ENCODE data around the gene RRP1.
"Not testable (repeated sequence)": the region's sequence is repeated elsewhere in the genome, so short reads cannot be mapped to it uniquely, and the experiment has no call there.

Gene RRP1

DNA sequence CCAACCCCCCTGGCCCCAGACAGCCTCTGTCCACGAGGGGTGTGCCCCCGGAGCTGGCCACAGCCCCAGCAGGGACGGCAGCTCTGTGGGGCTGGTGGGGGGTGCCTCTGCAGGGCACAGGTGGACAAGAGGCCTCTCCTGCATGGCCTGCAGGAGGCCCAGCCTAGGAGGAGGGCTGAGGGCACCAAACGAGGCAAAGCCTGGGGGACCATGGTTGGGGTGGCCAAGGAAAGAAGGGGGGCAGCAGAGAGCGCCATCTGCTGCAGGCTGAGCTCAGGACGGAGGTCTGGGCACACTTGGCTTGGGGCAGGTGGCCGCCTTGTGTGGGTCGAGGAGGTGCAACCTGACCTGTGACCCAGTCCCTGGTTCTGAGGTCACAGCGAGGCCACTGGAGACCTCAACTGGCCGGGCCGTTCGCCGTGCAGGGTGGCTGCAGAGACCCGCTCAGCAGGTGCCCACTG is 27.3 kb downstream of the RRP1 start:
- no peak for TF ChIP-seq ZFX (IDR thresholded peaks at IDR 0.05)
- TF ChIP-seq, protein P1, sequence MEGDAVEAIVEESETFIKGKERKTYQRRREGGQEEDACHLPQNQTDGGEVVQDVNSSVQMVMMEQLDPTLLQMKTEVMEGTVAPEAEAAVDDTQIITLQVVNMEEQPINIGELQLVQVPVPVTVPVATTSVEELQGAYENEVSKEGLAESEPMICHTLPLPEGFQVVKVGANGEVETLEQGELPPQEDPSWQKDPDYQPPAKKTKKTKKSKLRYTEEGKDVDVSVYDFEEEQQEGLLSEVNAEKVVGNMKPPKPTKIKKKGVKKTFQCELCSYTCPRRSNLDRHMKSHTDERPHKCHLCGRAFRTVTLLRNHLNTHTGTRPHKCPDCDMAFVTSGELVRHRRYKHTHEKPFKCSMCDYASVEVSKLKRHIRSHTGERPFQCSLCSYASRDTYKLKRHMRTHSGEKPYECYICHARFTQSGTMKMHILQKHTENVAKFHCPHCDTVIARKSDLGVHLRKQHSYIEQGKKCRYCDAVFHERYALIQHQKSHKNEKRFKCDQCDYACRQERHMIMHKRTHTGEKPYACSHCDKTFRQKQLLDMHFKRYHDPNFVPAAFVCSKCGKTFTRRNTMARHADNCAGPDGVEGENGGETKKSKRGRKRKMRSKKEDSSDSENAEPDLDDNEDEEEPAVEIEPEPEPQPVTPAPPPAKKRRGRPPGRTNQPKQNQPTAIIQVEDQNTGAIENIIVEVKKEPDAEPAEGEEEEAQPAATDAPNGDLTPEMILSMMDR (conservative IDR thresholded peaks at IDR 0.05) = no peak
- no peak overlapping the region for H3K27ac ChIP-seq

DNA sequence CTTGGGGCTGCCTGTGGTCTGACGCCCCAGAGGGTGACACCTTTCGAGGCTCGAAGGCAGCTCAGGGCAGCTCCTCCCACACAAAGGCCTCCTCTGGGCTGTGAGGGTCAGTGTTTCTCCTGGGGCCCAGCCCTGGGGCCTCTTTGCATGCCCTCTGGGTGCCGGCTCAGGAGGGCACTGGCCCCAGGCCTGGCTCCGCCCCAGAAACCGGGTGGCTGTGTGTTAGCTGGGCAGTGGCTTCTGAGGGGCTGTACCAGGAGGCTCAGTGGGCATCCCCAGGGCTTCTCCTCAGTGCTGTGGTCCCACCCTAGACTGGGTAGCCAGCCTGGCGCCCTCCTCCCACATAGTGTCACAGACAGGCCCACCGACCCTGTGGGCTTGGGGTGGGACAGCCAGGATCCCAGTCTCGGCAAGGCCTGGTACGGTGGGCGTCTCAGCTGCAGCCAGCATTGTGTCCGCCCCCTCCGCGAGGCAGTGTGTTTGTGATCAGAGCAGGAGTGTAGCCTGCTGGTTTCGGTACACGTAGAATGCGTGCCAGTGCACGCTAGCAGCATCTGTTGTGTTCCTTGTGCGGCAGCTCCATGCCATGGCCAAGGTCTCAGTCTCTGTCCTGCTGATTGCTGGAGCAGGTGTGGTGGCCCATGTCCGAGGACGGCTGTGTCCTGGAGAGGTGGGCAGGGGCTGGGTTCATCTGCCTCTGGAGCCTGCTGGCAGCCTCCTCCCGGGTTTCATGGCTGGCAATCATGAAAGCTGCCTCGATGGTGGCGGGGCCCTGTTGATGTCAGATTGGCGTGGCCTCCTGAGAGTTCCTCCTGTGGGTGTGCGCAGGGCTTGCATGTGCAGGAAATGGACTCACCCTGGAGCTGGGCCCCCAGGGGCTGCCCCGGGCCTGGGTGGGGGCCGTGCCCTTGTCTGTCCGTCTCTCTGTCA is 28.0 kb downstream of the RRP1 start:
- H3K27ac ChIP-seq = no peak overlapping the region
- TF ChIP-seq, protein P1 (conservative IDR thresholded peaks at IDR 0.05) = no peak
- no peak for TF ChIP-seq ZFX (IDR thresholded peaks at IDR 0.05)

DNA sequence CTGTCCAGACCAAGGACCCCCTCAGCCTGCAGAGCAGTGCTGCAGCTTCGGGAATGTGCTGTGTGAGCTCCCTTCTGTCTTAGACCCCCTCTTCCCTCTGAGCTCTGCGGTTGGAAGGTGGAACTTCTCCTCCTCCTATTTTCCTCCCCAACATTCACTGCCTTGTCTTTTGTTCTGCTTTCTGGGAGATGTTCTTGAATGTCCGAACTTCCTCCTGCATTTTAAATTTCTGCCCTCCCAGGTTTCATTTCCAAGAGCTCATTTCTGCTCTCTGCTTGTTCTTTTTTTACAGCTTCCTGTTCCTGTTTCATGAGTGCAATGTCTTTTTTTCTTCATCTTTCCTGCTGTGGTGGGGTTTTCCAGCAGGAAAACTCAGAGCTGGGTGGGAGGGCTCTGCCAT is 29.3 kb downstream of the RRP1 start:
- H3K27ac ChIP-seq = no peak overlapping the region

DNA sequence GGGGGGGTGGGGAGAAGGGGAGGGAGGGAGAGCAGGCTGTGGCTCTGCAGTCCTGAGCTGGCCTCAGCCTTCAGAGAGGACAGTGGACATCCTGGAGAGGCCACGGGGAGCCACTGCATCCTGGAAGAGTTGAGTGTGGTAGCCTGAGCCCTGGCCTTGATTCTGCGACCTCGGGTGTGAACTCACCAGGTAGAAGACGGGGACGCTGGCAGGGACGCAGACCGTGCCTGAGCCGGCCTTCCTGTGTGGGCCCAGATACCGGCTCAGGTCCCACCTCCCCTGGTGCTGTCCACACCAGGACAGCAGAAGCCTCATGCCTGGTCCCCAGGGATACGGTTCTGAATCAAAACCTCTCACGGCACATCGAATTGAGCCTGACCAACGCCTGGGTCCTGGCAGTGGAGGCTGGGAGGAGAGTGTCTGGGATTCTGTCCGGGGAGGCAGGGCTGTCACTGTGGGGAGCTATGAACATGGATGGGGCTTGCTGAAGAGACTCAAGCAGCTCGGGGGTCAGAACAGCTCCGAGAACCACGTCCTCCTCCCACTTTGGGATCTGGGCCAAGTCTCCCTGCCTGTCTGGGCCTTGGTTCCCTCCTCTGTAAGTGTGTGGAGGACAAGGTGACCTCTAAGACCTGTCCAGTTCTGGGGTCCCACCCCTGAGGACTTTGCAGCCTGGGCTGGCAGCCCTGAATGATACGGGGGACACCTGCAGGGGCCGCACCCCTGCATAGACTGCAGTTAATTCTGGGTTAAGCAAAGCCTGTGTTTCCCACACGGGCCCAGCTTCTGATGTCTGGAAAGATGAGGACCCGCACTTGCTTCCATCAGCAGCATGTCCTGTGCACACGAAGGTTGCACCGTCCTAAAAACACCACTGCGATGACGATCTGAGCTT is 30.4 kb downstream of the RRP1 start:
- H3K27ac ChIP-seq = no peak overlapping the region
- TF ChIP-seq ZFX (IDR thresholded peaks at IDR 0.05) = no peak
- TF ChIP-seq, protein P1 (conservative IDR thresholded peaks at IDR 0.05) = no peak

More for the DNA sequence above, 29.3 kb downstream of the RRP1 start:
- TF ChIP-seq ZFX (IDR thresholded peaks at IDR 0.05) = no peak
- TF ChIP-seq, protein P1 (conservative IDR thresholded peaks at IDR 0.05) = no peak

DNA sequence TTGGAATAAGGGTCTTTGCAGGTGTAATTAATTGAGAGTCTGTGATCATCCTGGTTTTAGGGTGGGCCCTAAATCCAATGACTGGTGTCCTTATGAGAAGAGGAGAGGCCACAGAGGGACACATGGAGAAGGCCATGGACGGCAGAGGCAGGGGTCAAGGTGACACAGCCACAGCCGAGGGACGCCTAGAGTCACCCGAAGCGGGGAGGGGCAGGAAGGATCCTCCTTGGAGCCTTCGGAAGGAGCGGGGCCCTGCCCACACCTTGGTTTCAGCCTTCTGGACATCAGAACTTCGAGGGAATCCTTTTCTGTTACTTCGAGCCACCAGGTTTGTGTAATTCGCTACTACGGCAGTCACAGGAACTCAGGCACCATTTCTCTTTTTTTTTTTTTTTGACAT is 31.1 kb downstream of the RRP1 start:
- H3K27ac ChIP-seq = no peak overlapping the region
- TF ChIP-seq, protein P1 (conservative IDR thresholded peaks at IDR 0.05) = no peak
- no peak for TF ChIP-seq ZFX (IDR thresholded peaks at IDR 0.05)

DNA sequence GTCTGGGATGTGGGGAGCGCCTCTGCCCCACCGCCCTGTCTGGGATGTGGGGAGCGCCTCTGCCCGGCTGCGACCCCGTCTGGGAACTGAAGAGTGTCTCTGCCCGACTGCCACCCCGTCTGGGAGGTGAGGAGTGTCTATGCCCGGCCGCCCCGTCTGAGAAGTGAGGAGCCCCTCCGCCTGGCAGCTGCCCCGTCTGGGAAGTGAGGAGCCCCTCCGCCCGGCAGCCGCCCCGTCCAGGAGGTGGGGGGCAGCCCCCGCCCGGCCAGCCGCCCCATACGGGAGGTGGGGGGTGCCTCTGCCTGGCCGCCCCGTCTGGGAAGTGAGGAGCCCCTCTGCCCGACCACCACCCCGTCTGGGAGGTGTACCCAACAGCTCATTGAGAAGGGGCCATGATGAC is 32.8 kb downstream of the RRP1 start:
- H3K27ac ChIP-seq = not testable (repeated sequence)

DNA sequence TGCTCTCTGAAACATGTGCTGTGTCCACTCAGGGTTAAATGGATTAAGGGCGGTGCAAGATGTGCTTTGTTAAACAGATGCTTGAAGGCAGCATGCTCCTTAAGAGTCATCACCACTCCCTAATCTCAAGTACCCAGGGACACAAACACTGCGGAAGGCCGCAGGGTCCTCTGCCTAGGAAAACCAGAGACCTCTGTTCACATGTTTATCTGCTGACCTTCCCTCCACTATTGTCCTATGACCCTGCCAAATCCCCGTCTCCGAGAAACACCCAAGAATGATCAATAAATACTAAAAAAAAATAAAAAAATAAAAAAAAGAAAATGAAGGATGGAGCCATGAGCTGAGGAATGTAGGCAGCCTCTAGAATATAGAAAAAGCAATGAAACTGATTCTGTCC is 33.4 kb downstream of the RRP1 start:
- H3K27ac ChIP-seq = not testable (repeated sequence)

Data from C4-2B (cell line).